Measurements from ENCODE around the gene CMSS1. TPM values are rescaled to one million over a fixed set of nuclear protein-coding genes. Genes with fewer than 3 reads are reported as not detected.

CMSS1 gene
- polyA plus RNA-seq, 1 donor from 2014 or later = 31.8 TPM

DNA sequence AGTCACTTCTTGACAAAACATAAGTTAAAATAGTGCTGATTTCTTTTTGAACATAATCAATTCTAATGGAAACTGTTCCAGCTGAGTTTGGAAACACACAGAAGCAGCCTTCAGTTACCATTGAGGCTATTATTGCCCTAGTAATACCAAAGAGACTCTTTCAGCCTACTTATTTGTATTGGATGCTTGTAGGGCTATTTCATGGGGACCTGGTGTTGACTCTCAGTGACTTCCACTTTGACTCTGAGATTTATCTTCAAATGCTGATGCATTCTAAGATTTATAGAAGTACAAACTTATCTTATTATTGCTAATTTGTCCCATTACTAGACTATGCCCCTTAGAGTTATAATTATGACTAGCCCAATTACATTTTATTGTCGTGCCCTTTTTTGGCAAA, 67.4 kb downstream of the CMSS1 start:
- no peak overlapping the region for H3K27ac ChIP-seq (ENCODE audit: low read length)
- H3K9me3 ChIP-seq (ENCODE audit: low read length) = no peaks in the 10 kb centered on the region
- no peaks in the 10 kb centered on the region for H3K79me2 ChIP-seq (replicated peaks; ENCODE audit: insufficient read depth, low read length)
- H3F3A ChIP-seq (ENCODE audit: insufficient read depth, low read length, poor library complexity, severe bottlenecking) = no peaks in the 10 kb centered on the region
- no peaks in the 10 kb centered on the region for H3K36me3 ChIP-seq (ENCODE audit: insufficient read depth, low read length)
- no peaks in the 10 kb centered on the region for H4K20me1 ChIP-seq (ENCODE audit: insufficient read depth)
- H3K9me2 ChIP-seq (ENCODE audit: insufficient read depth, low read length) = no peaks in the 10 kb centered on the region
- no peak overlapping the region for H3K4me2 ChIP-seq (ENCODE audit: low read length)
- H3K9ac ChIP-seq (ENCODE audit: low read length) = no peak overlapping the region
- H2AFZ ChIP-seq (ENCODE audit: low read depth, low read length) = no peak overlapping the region
- TF ChIP-seq, protein P1, sequence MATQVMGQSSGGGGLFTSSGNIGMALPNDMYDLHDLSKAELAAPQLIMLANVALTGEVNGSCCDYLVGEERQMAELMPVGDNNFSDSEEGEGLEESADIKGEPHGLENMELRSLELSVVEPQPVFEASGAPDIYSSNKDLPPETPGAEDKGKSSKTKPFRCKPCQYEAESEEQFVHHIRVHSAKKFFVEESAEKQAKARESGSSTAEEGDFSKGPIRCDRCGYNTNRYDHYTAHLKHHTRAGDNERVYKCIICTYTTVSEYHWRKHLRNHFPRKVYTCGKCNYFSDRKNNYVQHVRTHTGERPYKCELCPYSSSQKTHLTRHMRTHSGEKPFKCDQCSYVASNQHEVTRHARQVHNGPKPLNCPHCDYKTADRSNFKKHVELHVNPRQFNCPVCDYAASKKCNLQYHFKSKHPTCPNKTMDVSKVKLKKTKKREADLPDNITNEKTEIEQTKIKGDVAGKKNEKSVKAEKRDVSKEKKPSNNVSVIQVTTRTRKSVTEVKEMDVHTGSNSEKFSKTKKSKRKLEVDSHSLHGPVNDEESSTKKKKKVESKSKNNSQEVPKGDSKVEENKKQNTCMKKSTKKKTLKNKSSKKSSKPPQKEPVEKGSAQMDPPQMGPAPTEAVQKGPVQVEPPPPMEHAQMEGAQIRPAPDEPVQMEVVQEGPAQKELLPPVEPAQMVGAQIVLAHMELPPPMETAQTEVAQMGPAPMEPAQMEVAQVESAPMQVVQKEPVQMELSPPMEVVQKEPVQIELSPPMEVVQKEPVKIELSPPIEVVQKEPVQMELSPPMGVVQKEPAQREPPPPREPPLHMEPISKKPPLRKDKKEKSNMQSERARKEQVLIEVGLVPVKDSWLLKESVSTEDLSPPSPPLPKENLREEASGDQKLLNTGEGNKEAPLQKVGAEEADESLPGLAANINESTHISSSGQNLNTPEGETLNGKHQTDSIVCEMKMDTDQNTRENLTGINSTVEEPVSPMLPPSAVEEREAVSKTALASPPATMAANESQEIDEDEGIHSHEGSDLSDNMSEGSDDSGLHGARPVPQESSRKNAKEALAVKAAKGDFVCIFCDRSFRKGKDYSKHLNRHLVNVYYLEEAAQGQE (IDR thresholded peaks at IDR 0.05; ENCODE audit: borderline replicate concordance) = no peak
- TF ChIP-seq, protein P2, sequence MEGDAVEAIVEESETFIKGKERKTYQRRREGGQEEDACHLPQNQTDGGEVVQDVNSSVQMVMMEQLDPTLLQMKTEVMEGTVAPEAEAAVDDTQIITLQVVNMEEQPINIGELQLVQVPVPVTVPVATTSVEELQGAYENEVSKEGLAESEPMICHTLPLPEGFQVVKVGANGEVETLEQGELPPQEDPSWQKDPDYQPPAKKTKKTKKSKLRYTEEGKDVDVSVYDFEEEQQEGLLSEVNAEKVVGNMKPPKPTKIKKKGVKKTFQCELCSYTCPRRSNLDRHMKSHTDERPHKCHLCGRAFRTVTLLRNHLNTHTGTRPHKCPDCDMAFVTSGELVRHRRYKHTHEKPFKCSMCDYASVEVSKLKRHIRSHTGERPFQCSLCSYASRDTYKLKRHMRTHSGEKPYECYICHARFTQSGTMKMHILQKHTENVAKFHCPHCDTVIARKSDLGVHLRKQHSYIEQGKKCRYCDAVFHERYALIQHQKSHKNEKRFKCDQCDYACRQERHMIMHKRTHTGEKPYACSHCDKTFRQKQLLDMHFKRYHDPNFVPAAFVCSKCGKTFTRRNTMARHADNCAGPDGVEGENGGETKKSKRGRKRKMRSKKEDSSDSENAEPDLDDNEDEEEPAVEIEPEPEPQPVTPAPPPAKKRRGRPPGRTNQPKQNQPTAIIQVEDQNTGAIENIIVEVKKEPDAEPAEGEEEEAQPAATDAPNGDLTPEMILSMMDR (IDR thresholded peaks at IDR 0.05; ENCODE audit: poor library complexity, severe bottlenecking) = no peak
- TF ChIP-seq MXI1 (conservative IDR thresholded peaks at IDR 0.05; ENCODE audit: poor library complexity, severe bottlenecking) (no peak), SMC3 (conservative IDR thresholded peaks at IDR 0.05; ENCODE audit: poor library complexity) (no peak), POLR2AphosphoS5 (IDR thresholded peaks at IDR 0.05) (no peak), TAF1 (IDR thresholded peaks at IDR 0.05; ENCODE audit: low read depth) (no peak), EP300 (conservative IDR thresholded peaks at IDR 0.05; ENCODE audit: poor library complexity, severe bottlenecking) (no peak), RAD21 (conservative IDR thresholded peaks at IDR 0.05) (no peak), EZH2 (IDR thresholded peaks at IDR 0.05; ENCODE audit: borderline replicate concordance, insufficient read depth, low read length, poor library complexity, severe bottlenecking) (no peak)
- H3K27me3 ChIP-seq (ENCODE audit: insufficient read depth, low read depth, low read length) = no peaks in the 10 kb centered on the region
- no peak overlapping the region for H3K4me3 ChIP-seq (ENCODE audit: low read length)

DNA sequence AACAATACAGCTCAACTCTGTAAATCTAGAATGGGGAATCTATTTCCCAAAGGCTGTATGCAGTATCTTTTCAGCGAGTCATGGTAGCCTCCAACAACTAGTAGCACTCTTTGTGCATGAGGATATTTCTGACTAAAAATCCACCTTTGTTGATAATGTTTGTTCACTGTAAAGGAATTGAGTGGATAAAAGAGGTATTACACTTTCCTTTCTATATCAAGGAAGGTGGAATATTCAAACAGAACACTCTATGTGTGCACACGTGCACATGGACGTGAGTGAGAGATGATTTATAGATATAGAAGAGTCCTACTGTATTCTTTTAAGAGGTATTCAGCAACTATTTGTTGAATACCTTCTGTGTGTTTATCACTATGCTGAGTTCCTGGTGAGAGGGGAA, 68.2 kb downstream of the CMSS1 start:
- no peaks in the 10 kb centered on the region for H3K27me3 ChIP-seq (ENCODE audit: insufficient read depth, low read depth, low read length)
- H3F3A ChIP-seq (ENCODE audit: insufficient read depth, low read length, poor library complexity, severe bottlenecking) = no peaks in the 10 kb centered on the region
- H3K4me3 ChIP-seq (ENCODE audit: low read length) = no peak overlapping the region
- no peaks in the 10 kb centered on the region for H3K9me2 ChIP-seq (ENCODE audit: insufficient read depth, low read length)
- H3K4me2 ChIP-seq (ENCODE audit: low read length) = no peak overlapping the region
- H3K79me2 ChIP-seq (replicated peaks; ENCODE audit: insufficient read depth, low read length) = no peaks in the 10 kb centered on the region
- TF ChIP-seq, protein P2 (IDR thresholded peaks at IDR 0.05; ENCODE audit: poor library complexity, severe bottlenecking) = no peak
- TF ChIP-seq, protein P1 (IDR thresholded peaks at IDR 0.05; ENCODE audit: borderline replicate concordance) = no peak
- TF ChIP-seq POLR2AphosphoS5 (IDR thresholded peaks at IDR 0.05) (no peak), TAF1 (IDR thresholded peaks at IDR 0.05; ENCODE audit: low read depth) (no peak), EZH2 (IDR thresholded peaks at IDR 0.05; ENCODE audit: borderline replicate concordance, insufficient read depth, low read length, poor library complexity, severe bottlenecking) (no peak), SMC3 (conservative IDR thresholded peaks at IDR 0.05; ENCODE audit: poor library complexity) (no peak), MXI1 (conservative IDR thresholded peaks at IDR 0.05; ENCODE audit: poor library complexity, severe bottlenecking) (no peak)
- H3K9me3 ChIP-seq (ENCODE audit: low read length) = no peaks in the 10 kb centered on the region
- H3K36me3 ChIP-seq (ENCODE audit: insufficient read depth, low read length) = no peaks in the 10 kb centered on the region
- no peak overlapping the region for H2AFZ ChIP-seq (ENCODE audit: low read depth, low read length)
- H3K9ac ChIP-seq (ENCODE audit: low read length) = no peak overlapping the region
- H3K27ac ChIP-seq (ENCODE audit: low read length) = no peak overlapping the region
- H4K20me1 ChIP-seq (ENCODE audit: insufficient read depth) = no peaks in the 10 kb centered on the region
